T-helper 1 cell treated with Interleukin-12 subunit alpha and Interleukin-12 subunit beta and Interleukin-4 antibody, amounts not matched to agents 30 ng/mL and 1 ng/mL, for 36 hours (primary cell): ENCODE data around the gene ASB7. TPM values are rescaled to one million over a fixed set of nuclear protein-coding genes. Genes with fewer than 3 reads are reported as not detected.
"Not testable (repeated sequence)": the region's sequence is repeated elsewhere in the genome, so short reads cannot be mapped to it uniquely, and the experiment has no call there.

Experiments
- intact Hi-C: fragments of 100-400 bp; cut with micrococcal nuclease; formaldehyde crosslinking; loops from one replicate; pipeline ENCODE4 v1.15.1; 2024
- total RNA-seq: library from RNA; stranded (reverse); gene quantifications from 2 replicates; pipeline ENCODE4 v1.2.3, GENCODE V29; 2022

The ASB7 gene
- total RNA-seq = 23.3 and 26.7 TPM in 2 replicates

GRCh38 chr15:100602064-100602822, at the start of gene ASB7, which contains the start of gene LINS1:
TSS of gene ASB7 (plus strand) at chr15:100602589. CDS start at chr15:100612217, 9,628 bp downstream.
TSS of gene LINS1 (minus strand) at chr15:100602184. CDS start at chr15:100580842, 21,342 bp downstream.
- intact Hi-C loops = loop anchor here (1.0 to 5.0 kb wide), 14 partner anchors 30 to 1351 kb away; partner anchors contain the start of genes CHSY1, LRRC28, LYSMD4 and MEF2A

DNA sequence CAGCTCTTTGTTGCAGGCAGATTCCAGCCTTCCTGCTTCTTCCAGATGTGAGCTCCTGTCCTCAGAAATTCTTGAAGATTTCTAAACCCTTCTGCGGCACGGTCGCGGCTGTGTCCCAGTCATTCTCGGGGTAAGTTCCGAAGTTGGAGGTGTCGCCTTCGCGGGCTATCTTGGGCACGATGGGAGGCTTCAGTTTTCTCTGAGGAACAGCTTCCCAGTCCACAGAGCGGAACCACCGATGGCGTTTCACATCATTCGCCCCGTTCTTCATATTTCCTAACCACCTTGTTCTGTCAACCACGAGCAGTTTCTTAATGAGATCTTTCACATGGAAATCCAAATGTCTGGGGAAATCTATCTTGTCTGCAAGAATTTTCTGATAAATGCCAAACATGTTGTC, 48.9 kb upstream of the ASB7 start:
- intact Hi-C loops = no loop called here

GRCh38 chr15:100558771-100559254, 43.6 kb upstream of the ASB7 start:
- intact Hi-C loops = no loop called here

DNA sequence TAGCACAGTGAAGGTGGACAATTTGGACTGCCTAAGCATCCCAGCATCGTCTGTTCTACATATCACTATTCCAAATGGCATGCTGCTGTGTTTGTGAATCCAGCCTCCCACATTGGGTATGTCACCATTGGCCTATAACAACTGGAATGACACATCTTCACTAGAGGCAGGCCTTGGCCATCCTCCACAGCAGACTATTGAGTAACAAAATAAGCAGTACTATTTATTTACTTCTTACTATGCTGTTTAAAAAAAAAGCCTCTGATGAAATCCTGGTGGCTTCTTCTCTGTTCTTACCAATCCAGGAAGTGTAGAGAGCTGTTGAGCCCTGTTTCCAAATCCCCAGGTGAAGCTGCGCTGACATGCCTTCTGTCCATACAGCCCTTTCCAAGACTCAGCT, 43.1 kb upstream of the ASB7 start:
- intact Hi-C loops = no loop called here

DNA sequence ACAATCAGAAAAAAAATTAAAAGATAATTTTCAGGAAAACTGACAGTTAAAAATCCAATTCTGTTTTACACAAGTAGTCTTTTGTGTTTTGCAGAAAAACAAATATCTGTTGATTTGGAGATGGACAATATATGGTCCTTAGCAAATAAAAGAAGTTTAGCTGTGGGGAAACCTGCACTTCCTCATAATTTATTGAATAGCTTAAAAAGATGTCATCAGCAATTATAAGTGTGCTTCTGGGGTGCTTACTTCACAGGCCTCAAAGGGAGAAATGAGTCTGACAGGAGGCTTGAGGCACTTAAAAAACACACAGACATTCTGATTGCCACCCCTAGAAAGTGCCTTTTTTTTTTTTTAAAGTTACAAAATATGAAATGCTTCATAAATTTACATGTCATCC, 42.1 kb upstream of the ASB7 start:
- intact Hi-C loops = no loop called here

DNA sequence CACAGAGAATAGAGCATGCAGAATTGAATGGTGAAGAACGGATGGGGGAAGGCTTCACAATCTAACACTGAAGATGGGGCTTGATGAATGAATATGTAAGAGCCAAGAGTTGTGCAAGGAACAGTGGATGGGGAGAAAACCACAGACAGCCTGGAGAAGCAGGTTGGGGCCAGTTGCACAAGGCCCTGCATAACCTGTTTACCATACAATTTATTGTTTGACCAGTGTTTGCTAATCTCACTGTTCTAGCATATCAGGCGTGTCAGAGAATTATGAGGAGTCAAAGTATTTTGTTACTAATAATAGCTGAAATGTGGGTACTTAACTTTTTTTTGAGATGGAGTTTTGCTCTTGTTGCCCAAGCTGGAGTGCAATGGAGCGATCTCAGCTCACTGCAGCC, 36.8 kb upstream of the ASB7 start:
- intact Hi-C loops = no loop called here

DNA sequence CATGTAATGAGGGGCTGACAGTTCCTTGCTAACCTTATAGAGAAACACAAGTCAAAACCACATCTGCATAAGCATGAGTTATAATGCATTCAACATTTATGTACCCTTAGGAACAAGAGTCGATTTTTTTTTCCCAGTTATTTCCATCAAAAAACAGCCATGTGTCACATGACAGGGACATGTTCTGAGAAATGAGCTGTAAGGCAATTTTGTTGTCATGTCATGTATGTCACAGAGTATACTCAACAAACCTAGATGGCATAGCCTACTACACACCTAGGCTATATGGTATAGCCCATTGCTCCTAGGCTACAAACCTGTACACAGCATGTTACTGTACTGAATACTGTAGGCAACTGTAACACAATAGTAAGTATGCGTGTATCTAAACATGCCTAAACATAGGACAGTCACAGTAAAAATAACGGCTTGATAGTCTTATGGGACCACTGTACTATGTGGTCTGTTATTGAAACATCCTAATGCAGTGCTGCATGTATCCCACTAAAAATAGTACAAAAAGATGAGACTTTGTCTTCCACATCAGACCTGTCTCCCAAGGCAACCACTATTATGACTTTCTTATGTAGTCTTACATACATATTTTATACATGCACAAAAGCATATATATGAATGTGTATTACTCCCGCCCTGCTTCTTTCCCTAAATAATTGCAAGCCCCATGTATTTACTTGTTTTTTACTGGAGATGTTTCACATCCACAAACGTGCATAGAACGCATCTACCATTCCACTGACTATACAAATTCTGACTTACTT, 35.4 kb upstream of the ASB7 start:
- intact Hi-C loops = no loop called here

DNA sequence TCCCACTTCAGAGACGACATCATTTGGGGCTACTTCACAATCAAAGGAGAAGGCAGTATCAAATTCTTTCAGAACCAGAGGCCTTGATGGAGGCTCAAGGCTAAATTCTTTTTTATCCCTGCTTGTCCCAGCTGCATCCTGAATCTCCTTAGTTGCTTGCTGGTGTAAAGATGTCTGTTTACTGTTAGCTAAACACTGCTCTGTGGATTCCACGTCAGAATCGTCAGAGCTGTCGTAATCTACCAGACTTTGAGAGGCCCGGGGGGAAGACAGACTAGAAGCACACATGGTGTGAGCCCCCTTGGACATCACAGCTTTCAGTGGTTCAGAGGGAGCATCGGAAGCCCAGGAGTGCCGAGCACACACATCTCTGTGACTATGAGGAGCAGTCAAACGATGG, 33.0 kb upstream of the ASB7 start:
- intact Hi-C loops = no loop called here

DNA sequence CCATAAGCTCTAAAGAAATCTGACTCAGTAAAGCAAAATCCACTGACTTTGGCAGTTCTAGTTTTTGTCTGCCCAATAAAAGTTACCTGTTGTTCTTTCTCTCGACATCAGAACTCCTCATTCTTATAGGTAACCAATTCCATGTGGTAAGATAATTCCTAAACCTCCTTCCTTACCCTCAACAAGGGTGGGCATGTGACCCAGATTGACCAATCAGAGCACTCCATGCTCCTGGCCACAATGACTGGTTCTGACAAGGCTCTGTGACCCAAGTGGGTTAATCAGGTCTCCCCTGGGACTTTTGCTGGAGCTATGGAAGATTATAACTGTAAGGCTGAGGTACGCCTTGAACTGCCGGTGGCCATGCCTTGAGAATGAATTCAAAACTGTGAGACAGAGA, 32.1 kb upstream of the ASB7 start:
- intact Hi-C loops = loop anchor here (5.0 kb wide), 1 partner anchor 48 kb away; no protein-coding TSS in a partner anchor

- intact Hi-C loops = loop anchor here (5.0 kb wide), 1 partner anchor 49 kb away; no protein-coding TSS in a partner anchor
Observed at GRCh38 chr15:100570735-100571313, 31.6 kb upstream of the ASB7 start.

GRCh38 chr15:100571592-100572167, 30.7 kb upstream of the ASB7 start:
- intact Hi-C loops = loop anchor here (1.0 to 5.0 kb wide), 6 partner anchors 25 to 643 kb away; partner anchors contain the start of genes ASB7 and LINS1

GRCh38 chr15:100572362-100572983, 29.9 kb upstream of the ASB7 start:
- intact Hi-C loops = loop anchor here (1.0 to 5.0 kb wide), 6 partner anchors 24 to 644 kb away; partner anchors contain the start of genes ASB7 and LINS1

- intact Hi-C loops = loop anchor here (5.0 kb wide), 1 partner anchor 51 kb away; no protein-coding TSS in a partner anchor
Observed at GRCh38 chr15:100573526-100573925, 28.9 kb upstream of the ASB7 start.

GRCh38 chr15:100580414-100580813, 22.0 kb upstream of the ASB7 start:
- intact Hi-C loops = no loop called here

DNA sequence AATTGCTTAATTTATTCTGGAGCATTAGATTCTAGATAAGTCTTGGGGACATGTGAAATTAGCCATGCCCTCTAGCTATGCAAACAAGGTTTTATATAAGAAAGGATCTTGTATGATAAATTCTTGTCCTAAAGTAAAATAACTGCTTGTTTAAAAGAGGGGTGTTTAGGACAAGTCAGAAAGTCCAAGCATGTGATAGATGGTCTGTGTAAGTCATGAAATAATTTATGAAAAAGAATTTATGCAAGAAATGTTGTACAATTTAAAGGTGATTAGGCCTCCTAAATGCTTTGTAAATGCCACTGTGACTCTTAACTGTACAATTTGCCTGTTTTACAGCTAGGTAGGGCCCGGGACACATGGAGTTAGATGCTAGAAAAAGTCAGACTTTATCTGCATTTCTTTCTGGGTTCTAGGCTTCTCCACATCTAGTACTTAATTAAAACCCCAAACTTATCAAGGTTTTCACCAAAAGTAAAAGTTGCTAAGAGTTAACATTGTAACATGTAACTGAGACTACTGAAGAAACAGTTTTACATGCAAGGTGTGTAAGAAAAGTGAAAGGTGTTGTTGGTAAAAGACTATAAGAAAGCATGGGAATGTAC, 13.6 kb upstream of the ASB7 start:
- intact Hi-C loops = loop anchor here (1.0 kb wide), 1 partner anchor 8 kb away; no protein-coding TSS in a partner anchor

DNA sequence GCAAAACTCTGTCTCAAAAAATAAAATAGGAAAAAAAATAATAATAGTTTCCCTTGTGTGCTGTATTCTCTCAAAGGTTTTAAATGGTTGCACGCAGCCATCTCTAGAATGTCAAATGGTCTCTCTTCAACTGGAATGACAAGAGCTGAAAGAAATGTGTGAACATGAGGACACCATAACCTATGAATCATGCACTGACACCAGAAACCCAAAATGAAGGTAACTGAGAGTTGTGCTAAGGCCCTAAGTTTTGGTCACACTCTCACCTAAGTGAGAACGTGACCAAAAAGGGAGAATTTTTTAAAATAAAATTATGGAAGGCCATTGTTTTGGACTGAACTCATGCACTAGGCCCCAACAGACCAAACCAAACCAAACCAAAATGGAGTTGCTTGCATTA, 11.2 kb upstream of the ASB7 start:
- intact Hi-C loops = not testable (repeated sequence)

- intact Hi-C loops = no loop called here
Observed at GRCh38 chr15:100591835-100592234, 10.6 kb upstream of the ASB7 start.

GRCh38 chr15:100592898-100593297, 9.5 kb upstream of the ASB7 start:
- intact Hi-C loops = loop anchor here (1.0 kb wide), 1 partner anchor 10 kb away; no protein-coding TSS in a partner anchor

GRCh38 chr15:100593431-100593830, 9.0 kb upstream of the ASB7 start:
- intact Hi-C loops = loop anchor here (1.0 kb wide), 1 partner anchor 10 kb away; no protein-coding TSS in a partner anchor

DNA sequence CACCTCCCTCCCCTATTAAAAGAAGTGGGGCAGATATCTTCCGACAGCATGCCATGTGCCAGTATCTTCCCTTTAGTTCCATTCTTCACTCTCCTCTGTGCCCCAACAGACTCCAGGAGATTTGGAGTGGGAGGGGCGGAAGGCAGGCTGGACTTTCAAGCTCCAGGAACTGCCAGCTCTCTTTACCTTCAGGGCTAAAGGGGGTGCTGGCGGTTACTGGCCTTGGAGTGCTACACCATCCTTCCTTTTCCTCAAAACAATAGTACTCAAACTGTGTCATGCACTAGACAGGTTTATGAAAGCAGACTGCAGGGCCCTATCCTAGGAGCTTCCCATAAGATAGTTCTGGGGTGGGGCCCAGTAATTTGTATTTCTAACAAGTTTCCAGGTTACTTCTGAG, 6.4 kb upstream of the ASB7 start:
- intact Hi-C loops = loop anchor here (1.0 to 5.0 kb wide), 4 partner anchors 8 to 1126 kb away; partner anchors contain the start of gene TARS3
